ENCODE measurements around the gene TP53BP2.
"Not testable (repeated sequence)": the region's sequence is repeated elsewhere in the genome, so short reads cannot be mapped to it uniquely, and the experiment has no call there.

Gene TP53BP2

DNA sequence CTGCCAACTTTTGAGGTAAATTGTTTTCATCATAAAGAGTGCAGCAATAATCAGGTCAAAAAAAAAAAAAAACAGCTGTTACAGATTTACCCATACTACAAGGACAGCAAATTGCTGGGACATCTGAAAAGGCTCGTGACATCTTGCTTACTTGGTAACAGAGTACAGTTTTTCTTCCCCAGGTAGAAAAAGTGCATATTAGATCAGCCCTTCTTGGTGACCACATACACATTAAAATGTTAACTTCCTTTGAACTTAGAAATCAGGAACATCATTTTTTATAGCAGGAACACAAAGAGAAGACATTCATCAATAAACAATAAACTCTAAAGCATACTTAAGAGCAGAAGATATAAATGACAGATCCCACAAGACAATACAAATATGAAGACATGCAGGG lies 16.1 kb downstream of the TP53BP2 start:
- DNase-seq, result no peak

DNA sequence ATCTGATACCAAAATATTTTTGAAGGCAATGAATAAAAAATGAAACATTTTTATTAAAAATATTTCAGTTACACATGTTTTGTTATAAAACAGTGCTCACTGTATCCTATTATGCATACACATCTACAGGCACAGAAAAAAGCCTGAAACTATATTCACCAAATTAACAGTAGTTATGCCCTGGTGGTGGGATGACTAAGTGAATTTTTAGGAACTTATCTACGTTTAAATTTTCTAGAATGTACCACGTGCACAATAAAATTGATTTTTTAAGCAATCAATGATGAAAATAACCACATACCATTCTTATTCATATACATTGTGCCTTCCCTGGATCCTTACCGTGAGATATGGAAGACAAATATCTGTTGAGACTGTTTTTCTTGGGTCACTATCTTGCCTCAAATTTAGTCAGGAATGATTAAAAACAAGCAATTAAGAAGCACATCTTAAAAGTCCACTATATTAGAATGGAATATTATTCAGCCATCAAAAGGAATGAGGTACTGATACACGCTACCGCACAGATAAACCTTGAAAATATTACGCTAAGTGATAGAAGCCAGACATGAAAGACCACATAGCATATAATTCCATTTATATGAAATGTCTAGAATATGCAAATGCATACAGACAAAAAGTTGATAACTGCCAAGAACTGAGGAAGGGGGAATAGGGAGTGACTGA lies 17.4 kb downstream of the TP53BP2 start:
- DNase-seq, result no peak

DNA sequence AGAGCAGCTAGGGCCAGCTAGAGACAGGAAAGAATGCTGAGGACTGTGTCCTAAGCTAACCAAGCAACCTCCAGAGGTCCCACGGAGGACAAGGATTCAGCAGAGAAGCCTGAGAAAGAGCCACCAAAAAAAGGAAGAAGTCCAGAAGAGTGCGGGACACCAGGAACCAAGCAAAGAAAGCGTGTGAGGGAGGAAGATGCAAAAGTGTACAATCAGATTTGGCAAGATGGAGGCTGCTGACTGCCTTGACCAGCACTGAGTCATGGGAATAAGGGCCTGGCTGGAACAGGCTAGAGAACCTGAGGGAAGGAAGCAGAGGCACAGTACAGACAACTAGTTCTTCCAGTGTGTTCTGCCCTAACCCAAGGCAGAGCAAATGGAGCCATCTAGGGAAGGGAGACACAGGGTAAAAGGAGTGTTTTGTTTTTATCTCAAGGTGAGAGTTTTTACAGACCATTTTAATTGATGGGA lies 18.5 kb downstream of the TP53BP2 start:
- no peak for DNase-seq

DNA sequence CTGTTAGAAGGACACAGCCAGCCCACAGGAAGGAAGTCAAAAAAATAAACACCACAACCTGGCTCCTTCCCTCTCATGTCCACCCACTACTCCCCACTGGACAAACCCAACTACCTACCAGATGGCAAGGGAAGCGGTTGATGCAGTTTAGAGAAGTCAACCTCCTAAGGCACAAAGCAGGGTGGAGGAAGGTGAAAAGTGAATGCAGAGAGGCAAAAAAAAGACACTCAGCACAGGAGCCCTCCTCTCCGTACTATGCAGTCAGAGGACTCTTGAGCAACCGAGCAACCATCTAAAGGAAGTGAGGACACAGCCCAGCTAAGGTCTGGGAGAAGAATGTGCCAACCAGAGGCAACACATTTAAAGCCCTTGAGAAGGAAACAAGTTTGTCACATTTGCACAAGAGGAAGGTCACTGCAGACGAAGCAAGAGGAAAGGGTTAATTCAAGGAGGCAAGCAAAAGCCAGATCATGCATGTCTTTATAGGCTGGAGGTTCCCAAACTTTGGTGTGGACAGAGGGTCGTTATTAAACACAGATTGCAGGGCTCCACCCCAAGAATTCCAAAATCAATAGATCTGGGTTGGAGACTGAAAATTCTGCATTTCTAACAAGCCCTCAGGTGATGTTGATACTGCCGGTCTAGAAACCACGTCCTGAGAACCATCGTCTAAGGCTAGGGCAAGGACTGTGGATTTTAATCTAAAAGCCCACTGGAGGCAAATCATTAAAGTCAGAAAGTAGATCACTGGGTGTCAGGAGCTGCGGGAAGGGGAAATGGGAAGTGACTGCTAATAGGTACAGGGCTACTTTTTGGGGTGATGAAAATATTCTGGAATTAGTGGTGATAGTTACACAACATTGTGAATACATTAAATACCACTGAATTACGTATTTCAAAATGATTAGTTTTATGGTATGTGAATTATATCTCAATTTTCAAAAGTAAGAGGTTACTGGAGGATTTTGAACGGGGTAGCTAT lies 19.7 kb downstream of the TP53BP2 start:
- DNase-seq, result no peak

DNA sequence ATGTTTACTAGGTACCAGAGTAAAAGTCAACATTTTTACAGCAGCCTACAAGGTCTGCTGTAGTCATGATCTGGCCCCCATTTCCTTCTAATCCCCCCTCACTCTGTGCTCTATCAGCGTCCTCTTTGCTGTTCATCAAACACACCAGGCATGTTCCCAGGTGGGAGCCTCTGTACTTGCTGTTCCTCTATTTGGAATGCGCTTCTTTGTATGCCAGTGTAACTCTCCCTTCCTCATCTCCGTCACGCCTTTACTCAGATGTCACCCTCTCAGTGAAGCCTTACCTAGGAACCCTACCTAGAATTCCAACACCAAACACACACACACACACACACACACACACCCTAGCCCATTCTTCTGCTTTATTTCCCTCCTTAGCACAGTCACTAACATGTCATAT lies 21.0 kb downstream of the TP53BP2 start:
- no peak for DNase-seq

DNA sequence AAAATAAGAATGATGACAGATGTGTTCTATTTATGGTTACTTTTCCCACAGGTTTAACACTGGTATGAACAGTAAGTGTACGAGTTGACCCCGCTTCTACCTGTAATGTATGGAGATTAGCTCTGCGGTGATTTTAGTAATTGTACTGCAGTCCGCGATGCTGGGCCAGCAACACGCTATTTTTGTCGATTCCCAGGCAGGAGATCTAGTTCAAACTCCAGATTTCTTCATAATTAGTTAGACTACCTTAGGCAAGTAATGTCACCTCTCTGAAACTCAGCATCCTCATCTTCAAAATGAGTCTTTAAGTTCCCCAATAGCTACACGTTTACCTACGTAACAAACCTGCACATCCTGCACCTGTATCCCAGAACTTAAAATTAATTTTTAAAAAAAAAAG lies 21.5 kb downstream of the TP53BP2 start:
- no peak for DNase-seq

DNA sequence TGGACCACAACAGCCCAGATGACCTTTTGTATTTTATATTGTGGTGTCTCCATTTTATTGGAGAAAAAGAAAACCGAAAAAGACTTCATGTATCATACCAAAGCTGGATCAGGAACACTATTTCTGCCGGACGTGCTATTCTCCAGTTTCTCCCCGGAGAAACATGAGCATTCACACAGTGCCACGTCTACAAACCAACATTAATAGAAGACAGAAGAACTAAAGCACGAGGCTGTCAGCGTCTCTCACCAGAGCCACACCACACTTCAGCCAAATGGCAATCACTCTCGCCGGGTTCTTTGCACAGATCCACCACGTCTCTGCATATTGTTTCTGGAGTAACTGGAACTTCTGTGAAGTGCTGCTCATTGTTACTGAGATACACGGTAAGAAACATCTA lies 24.8 kb downstream of the TP53BP2 start:
- DNase-seq, result no peak

DNA sequence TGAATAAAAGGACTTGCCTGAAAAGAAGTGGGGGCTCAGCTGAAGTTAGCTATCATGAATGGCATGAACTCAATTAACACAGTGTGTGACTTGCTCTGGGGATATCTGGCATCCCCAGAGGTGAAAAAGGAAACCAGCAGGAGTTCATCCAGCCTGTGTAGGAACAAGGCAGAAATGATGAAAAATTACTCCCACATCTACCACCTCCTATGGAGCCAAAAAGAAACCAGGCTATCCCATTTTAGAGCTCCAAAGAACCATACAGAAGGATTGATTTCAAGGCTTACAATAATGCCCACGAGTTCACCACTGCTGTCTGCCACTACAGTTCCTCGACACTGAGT lies 25.3 kb downstream of the TP53BP2 start:
- no peak for DNase-seq

DNA sequence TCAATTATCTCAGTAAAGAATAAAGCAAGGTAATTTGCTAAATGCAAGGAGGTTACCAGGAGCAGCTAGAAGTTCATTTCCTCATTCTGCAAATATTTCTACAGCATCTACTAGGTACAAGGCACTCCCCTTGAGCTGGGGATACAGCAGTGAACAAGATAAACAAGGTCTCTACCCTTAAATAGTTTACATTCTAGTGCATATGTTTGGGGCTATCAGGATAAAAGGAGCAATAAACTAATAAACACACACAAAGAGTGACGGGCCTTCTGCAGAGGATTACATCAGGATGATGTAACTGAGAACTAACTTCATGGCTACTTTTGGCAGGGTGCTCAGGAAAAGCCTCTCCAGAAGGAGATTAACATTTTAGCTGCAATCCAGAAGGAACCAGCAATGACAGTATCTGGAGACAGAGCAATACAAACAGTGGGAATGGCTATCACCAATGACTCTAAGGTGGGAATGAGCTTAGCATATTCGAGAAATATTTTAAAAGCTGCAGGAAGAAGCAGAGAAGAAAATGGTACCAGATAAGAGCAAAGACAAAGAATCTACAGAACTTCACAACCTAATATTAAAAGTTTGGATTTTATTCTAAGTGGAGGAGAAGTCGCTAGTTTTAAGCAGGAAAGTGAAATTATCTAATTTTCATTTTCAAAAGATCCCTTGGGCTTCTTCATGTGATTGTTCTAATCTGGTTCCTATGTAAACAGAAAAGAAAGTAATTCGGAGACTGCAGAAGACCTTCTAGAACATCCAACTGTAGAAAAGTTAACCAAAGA lies 25.8 kb downstream of the TP53BP2 start:
- no peak for DNase-seq

DNA sequence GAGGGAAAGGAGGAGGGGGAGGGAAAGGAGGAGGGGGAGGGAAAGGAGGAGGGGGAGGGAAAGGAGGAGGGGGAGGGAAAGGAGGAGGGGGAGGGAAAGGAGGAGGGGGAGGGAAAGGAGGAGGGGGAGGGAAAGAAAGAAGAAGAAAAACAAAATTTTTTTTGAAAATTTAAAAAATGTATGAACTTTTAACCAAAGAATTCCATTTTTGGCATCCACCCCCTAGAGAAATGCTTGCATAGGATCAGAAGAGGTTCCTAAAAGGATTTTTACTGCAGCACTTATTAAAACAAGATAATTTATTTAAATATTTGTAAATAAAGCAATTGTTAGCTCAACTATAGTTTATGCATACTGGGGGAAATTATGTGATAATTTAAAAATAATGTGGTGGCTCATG lies 28.5 kb downstream of the TP53BP2 start:
- DNase-seq, result not testable (repeated sequence)

DNA sequence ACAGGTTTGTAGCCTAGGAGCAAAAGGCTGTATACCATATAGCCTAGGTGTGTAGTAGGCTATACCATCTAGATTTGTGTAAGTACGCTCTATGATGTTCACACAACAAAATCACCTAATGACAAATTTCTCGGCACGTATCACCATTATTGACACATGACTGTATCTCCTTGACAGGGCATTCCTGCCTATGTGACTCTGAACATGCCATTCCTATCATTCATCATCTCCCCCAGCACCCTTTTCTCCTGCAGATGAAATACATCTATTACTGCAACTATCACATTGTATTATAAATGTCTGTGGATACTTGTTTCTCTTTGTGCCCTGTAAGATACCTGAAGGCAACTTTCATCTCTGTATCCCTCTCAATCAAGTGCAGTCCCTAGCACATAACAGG lies 29.9 kb downstream of the TP53BP2 start:
- no peak for DNase-seq

DNA sequence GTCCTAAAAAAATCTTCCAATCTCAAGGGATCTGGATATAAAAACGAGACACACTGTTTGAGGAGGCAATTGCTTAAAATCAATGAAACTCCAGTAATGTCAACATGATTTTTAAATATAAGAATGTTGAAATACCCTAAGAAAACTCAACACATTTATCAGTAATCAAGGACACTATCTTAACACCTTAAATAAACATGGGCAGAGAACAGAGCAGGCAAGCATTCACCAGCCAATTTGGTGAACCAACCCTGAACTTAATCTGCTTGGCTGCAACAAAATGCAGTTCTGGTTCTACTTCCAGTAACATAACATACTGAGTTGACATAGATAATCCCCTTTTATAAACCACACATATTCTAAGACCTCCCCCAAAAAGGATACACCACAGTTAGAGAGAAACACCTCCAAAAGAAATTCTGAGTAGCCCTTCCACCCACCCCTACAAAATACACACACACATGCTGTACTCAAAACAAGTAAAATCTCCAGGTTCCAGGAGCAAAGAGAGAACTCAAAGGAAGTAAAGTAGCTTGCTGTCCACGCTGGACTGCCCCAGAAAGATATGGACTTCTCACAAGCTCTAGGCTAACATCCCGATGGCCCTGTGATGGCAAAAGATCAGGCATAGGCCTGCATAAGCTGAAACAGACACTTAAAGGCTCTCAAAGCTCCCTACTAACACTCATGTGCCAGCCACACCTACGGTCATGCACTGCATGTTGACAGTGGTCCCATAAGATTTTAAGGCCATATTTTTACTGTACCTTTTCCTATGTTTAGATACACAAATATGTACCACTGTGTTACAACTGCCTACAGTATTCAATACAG lies 30.5 kb downstream of the TP53BP2 start:
- no peak for DNase-seq

DNA sequence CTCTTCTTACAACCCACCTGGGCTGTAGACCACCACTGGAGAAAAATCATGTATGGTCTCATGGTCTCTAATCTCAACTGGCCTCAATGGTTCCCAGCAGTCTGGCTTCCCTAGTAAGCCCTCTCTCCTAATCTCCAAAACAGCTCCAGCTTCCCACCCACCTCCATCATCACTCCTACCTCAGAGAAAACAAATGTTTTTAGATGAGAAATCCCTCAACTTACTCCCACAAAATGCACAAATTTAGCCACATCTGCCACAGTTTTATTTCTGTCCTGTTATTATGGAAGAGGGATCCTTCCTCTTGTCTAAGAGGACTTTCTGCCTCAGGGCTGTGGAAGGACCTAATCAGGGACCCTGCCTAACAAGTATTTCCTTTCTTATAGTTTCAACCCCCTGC lies 32.1 kb downstream of the TP53BP2 start:
- DNase-seq, result no peak

DNA sequence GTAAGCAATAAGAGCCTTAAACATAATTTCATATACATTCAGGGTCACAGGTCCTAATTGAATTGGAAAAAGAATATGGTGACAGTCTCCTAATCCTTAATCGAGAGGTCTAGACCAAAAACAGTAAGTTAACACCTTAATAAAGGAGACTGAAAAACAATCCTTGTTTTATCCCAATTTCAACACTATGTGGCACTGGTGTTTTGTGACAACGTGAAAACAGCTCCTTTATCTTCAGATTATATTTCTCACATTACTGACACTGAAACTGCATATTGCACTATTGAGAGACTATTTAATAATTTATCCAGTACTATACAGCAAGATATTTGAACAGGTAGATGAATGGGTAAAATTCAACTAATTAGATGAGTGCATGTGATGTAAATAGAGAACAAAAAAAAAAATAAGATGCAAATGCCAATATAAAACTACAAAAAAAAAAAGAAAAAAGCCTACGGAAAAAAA lies 34.1 kb downstream of the TP53BP2 start:
- DNase-seq, result no peak

DNA sequence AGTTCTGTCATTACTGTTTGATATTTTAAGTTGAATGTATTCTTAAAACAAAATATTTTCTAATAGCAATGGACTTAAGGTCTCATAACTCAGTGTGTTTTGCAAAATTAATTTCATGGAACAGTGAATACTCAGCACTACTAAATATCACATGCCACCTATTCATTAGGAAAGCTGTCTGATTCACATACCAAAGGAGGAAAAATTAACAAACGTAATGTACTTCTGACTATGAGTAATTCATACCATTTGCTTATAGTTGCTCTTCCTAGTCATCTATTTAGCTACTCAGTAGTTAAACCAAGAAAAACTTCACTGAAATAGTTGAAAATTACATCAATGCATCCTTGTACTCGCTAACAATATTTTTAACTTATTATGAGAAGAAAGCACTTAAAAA lies 35.2 kb downstream of the TP53BP2 start:
- DNase-seq, result no peak

DNA sequence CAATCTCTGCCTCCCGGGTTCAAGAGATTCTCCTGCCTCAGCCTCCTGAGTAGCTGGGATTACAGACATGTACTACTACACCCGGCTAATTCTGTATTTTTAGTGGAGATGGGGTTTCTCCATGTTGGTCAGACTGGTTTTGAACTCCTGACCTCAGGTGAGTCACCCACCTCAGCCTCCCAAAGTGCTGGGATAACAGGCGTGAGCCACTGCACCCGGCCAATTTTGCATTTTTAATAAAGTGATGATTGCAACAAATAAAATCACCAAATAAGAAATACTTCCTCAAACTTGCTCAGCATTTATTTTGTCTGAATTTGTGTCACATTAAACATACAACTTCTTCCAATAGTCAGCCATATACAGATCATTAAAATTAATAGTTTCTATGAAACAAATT lies 35.8 kb downstream of the TP53BP2 start:
- DNase-seq, result not testable (repeated sequence)

DNA sequence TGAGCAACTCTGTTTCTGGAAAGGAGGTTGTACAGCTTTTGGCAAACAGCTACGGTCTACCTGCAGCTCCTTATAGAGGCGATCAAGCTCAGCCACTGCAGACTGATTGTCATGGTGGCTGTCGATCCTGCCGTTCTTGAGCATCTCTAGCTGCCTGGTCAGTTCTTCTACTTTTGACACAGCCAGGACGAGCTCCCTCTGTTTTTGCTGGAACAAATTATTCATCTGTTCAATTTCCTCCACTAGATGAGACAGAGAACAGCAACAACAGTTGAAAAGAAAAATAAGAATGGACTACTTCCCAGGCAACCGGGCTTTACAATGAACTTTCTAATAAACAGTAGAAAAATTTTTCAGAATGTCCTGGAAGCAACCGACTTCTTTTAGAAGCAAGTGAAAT lies 42.5 kb downstream of the TP53BP2 start:
- no peak for DNase-seq

DNA sequence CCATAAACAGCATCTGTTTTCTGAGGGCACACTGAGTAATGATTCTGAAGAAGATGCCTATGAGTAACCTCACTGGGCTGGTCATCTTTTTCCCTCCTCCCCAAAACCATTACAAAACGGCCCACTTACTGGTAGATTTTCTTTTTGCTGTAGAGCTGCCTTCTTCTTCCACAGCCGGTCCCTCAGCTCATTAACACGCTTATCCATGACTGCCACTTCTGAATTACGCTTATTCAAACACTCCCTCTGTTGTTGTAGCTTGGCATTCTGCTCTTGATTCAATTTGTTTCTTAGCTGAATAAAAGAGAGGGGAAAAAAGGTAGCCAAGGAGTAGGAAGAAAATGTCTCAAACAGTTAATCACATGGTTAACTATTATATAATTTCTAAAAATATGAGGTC lies 43.1 kb downstream of the TP53BP2 start:
- no peak for DNase-seq

DNA sequence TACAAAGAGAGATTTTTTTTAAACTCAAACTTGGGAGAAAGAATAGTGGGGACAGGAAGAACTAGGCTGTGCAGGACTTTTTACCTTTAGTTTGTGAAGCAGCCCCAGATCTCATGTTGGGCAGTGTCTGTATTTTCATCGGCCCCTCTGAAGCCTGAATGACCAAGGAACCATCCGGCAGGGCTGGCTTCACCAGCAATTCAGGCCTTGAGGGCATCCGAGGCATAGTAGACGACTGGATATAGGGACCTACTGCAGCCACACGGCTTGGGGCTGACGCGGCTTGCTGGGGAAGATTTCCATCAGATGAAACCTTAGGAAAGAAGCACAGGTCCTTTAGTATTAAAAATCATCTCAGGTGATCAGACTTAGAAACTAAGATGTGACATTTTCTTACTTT lies 43.7 kb downstream of the TP53BP2 start:
- DNase-seq, result no peak

DNA sequence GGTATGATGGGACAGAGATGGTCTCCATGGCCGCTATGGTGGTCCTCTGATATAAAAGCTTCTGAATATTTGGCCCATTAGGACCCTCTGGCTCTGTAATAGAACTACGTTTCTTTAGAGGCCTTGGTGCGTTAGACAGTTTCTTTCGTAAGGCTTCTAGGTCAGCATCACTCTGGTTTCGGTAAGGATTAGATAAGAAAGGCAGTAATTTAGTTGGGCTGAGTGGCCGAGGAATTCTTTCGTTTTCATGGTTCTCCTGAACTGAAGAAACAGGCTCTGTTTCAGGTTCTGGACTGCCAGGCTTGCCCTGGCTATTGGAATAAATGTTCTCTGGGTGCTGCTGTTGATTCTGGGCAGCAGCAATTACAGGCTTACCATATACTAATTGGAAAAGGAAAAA lies 49.5 kb downstream of the TP53BP2 start:
- no peak for DNase-seq

DNA sequence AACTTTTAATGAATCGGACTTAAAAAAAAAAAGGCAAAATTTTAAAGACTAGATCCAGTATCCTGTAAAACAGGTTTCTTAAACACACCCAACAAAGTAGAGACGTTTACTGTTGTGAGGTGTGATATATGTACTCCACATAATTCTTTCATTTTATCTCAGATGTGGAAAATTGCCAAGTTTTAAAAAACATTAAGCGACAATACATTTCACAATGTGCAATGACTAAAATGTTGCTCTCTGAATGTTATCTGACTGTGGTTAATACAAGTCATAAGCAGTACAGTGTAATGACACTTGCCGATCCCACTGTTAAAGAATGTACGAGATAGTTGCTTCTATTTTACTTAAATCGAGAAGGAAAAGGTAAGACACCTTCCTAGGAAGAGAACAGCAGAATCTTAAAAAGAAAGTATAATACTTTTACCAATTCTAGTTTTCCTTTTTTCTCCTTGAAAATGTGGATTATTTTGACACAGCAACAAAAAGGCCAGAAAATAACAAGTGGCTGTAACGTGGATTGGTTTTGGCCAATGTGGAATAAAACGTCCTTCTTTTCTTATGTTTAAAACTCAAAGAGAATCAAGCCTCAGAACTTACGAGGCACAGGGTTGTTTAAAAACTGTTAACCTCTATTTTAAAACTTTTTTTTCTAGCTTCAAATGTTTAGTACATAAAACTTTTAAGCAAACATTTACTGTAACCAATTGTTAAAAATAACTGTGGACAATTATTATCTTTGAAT lies 51.4 kb downstream of the TP53BP2 start:
- DNase-seq, result no peak

DNA sequence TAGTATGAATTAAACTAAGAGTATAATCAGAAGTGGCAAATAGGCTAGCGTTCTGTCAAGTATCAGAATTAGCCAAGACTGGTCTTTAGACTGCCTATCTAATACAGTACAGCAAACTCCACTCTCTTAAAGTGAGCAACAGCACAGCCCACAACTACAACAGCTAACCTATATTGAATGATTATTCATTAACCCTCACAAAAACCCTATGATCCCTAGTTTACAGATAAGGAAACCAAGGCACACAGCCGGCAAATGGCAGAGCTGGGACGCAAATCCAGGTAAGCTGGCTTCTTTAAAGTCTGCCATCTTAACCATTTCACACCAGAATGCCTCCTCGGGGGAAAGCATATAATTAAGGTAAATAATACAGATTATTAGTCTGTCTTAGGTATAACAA lies 52.0 kb downstream of the TP53BP2 start:
- no peak for DNase-seq
